ENCODE measurements around the gene MUC2. TPM values are rescaled to one million over a fixed set of nuclear protein-coding genes. Genes with fewer than 3 reads are reported as not detected.
"Not testable (repeated sequence)": the region's sequence is repeated elsewhere in the genome, so short reads cannot be mapped to it uniquely, and the experiment has no call there.

Gene MUC2
- total RNA-seq, 1 donor from 2014 or later, result 0.07 TPM

GRCh38 chr11:1112351-1113191, 37.9 kb downstream of the MUC2 start:
- Mint-ChIP-seq H3K27ac (no peak overlapping the region), H3K4me3 (no peak overlapping the region), H3K27me3 (ENCODE audit: low read depth) (peaks cover 13% of the 10 kb centered on the region), H3K36me3 (no peaks in the 10 kb centered on the region), H3K4me1 (no peaks in the 10 kb centered on the region), H3K9me3 (no peaks in the 10 kb centered on the region)
- TF ChIP-seq CTCF (IDR thresholded peaks at IDR 0.05; ENCODE audit: unreplicated experiment), result no peak
- peak in 1 of 2 experiments; percentile 8 for DNase-seq (ENCODE audit: low spot score in 2 of 2, unreplicated experiment in 2 of 2)

- peak in 1 of 2 experiments; percentile 13 for DNase-seq (ENCODE audit: low spot score in 2 of 2, unreplicated experiment in 2 of 2)
- Mint-ChIP-seq H3K4me3 (no peak overlapping the region), H3K9me3 (no peaks in the 10 kb centered on the region), H3K27me3 (ENCODE audit: low read depth) (peaks cover 15% of the 10 kb centered on the region), H3K27ac (no peak overlapping the region), H3K36me3 (no peaks in the 10 kb centered on the region), H3K4me1 (no peaks in the 10 kb centered on the region)
- TF ChIP-seq CTCF (IDR thresholded peaks at IDR 0.05; ENCODE audit: unreplicated experiment), result no peak
These were observed 38.9 kb downstream of the MUC2 start for GRCh38 chr11:1113405-1114201.

GRCh38 chr11:1115292-1115691, 40.6 kb downstream of the MUC2 start:
- DNase-seq (ENCODE audit: low spot score in 2 of 2, unreplicated experiment in 2 of 2); H3K36me3 Mint-ChIP-seq; H3K4me3 Mint-ChIP-seq; H3K4me1 Mint-ChIP-seq; H3K27ac Mint-ChIP-seq; H3K9me3 Mint-ChIP-seq: not testable (repeated sequence)
- H3K27me3 Mint-ChIP-seq (ENCODE audit: low read depth), result peaks cover 21% of the 10 kb centered on the region

GRCh38 chr11:1116104-1116503, 41.4 kb downstream of the MUC2 start:
- Mint-ChIP-seq H3K27ac (no peak overlapping the region), H3K36me3 (no peaks in the 10 kb centered on the region), H3K4me1 (no peaks in the 10 kb centered on the region), H3K4me3 (no peak overlapping the region), H3K27me3 (ENCODE audit: low read depth) (peaks cover 21% of the 10 kb centered on the region), H3K9me3 (no peaks in the 10 kb centered on the region)
- no peak for DNase-seq (ENCODE audit: low spot score in 2 of 2, unreplicated experiment in 2 of 2)
- no peak for TF ChIP-seq CTCF (IDR thresholded peaks at IDR 0.05; ENCODE audit: unreplicated experiment)

GRCh38 chr11:1116666-1117390, 42.2 kb downstream of the MUC2 start:
- no peak for TF ChIP-seq CTCF (IDR thresholded peaks at IDR 0.05; ENCODE audit: unreplicated experiment)
- Mint-ChIP-seq H3K4me1 (no peaks in the 10 kb centered on the region), H3K27ac (no peak overlapping the region), H3K4me3 (no peak overlapping the region), H3K36me3 (no peaks in the 10 kb centered on the region), H3K27me3 (ENCODE audit: low read depth) (peaks cover 21% of the 10 kb centered on the region), H3K9me3 (no peaks in the 10 kb centered on the region)
- no peak for DNase-seq (ENCODE audit: low spot score in 2 of 2, unreplicated experiment in 2 of 2)
